NT2/D1 (cell line): ENCODE data around the gene JARID2.

ENCODE experiments used
- SUZ12 ChIP-seq: IDR thresholded peaks from 2 replicates; pipeline ENCODE4 v1.6.1; 2011; ENCODE audit not compliant: insufficient read length, insufficient read depth; ENCODE audit errors: extremely low read depth
- ZNF274 ChIP-seq: IDR thresholded peaks from 2 replicates; pipeline ENCODE4 v1.6.1; 2011; ENCODE audit warnings: mild to moderate bottlenecking, low read depth, low read length

DNA sequence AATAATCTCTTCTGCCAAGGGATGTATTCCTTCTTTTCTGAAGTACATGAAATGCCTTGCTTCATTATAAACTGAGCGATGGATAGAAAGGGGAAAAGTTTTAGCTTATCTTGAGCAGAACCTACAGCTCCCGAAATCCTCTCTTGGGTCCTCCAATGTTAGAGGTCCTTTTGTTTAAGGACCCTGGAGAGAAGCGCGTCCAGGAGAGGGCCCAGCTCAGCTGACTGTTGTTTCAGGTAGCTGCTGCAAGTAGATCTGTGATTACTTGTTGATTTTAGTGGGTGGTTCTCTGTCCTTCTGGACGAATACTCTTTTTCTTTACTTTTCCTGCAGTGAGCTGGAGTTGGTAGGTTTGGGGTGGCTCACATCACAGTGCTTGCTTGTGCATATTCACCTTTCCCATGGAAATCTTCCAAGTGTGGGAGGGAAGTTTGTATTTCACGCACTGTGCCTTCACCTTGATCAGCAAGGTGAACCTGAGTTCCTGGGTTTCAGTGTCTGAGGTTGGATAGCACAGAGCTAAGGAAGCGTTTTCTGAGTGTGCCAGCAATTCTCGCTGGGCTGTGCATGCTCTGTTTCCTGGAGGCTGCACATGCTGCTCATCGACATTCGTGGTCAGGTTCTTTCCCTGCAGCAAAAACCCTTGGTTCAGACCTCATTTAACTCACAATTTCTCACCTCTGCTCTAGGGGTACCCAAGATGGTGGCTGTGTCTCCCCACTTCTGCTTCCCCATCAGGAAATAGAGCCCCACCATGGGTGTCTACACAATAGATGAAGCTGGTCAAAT is 176.3 kb downstream of the JARID2 start:
- TF ChIP-seq SUZ12 (no peak), ZNF274 (no peak)
